Activated CD4-positive, alpha-beta memory T cell treated with anti-CD3 and anti-CD28 coated beads, Interleukin-2, amount 10 ng/mL, durations not matched to agents 7 days and 5 days (primary cell): ENCODE data around the gene GPATCH2. TPM values are rescaled to one million over a fixed set of nuclear protein-coding genes. Genes with fewer than 3 reads are reported as not detected.
A peak's percentile ranks its signal among the peaks of the same experiment; 100 is the strongest.

Source experiments
- CTCF ChIA-PET: fragments of 350-600 bp; sonication (Branson Sonifier 250); formaldehyde crosslinking; loops from one replicate; lab custom pipeline; 2021; ENCODE audit warnings: antibody characterized with exemption, inconsistent platforms; lab: Charles Lee
- POLR2A ChIA-PET: fragments of 350-600 bp; sonication (Branson Sonifier 250); formaldehyde crosslinking; loops from one replicate; lab custom pipeline; 2021; ENCODE audit warnings: antibody characterized with exemption; lab: Charles Lee
- DNase-seq: peaks from one replicate; pipeline ENCODE4 v3.0.0-alpha.2; 2020
- H3K27ac Mint-ChIP-seq: one replicate; pipeline ENCODE4 v1.8.0; 2021; ENCODE audit warnings: mild to moderate bottlenecking, mixed read lengths
- H3K27me3 Mint-ChIP-seq: one replicate; pipeline ENCODE4 v1.8.0; 2021; ENCODE audit warnings: mixed read lengths
- H3K36me3 Mint-ChIP-seq: one replicate; pipeline ENCODE4 v1.8.0; 2021; ENCODE audit warnings: low read depth, mixed read lengths
- H3K4me1 Mint-ChIP-seq: one replicate; pipeline ENCODE4 v1.8.0; 2021; ENCODE audit warnings: mixed read lengths
- H3K4me3 Mint-ChIP-seq: one replicate; pipeline ENCODE4 v1.8.0; 2021; ENCODE audit warnings: mild to moderate bottlenecking, mixed read lengths
- H3K9me3 Mint-ChIP-seq: one replicate; pipeline ENCODE4 v1.8.0; 2021; ENCODE audit warnings: mixed read lengths
- total RNA-seq, 2 experiments: library from RNA; stranded (reverse); gene quantifications; one replicate each; pipeline ENCODE4 v1.2.3, GENCODE V29; 2021

GPATCH2 gene
- 10 to 100 TPM in 1 of 2 experiments, 1 to 10 TPM in 1; 8.2 to 10.2 TPM for total RNA-seq

DNA sequence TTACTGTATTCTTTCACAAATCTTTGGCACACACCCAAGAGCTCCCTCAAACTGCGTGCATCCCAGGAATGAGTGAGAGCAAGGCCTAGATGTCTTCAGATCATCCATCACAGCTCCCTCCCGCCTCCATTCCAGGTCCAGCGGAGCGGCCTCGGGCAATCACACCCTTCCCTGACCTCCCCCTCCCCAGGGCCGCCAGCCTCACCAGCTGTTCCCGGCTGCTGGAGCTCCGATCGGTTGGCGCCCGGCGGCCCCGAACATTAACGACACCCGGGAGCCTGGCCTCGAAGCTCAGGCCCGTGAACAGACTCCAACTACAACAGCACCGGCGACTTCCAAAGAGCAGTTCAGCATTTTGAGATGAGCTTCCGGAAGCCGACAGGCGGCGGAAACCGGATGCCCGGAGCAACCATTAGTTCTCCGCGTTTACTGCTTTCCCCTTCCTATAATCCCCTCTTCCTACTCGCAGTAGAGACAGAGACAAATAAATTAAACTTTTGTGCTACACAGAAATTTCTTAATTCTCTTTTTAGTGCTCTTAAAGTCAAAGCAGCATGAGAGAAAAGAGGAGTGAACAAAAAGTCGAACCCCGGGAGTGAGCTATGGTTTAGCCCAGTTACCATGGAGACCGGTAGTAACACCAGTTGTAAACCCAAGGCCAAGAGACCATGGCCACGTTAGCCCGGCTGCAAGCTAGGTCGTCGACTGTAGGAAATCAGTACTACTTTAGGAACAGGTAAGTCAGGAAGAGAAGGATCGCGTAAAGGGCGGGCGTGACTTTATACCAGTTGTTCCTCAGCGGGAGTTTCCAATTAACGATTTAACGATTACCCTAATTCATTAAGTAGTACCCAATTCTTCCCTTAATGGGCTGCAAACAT is at the start of gene GPATCH2, which contains the start of gene SPATA17:
Gene GPATCH2 (minus strand): TSS at position 380 of the 881 bp plus-strand sequence. CDS start 119 bp downstream, at position 261.
Gene SPATA17 (plus strand): TSS at position 634 of the 881 bp plus-strand sequence. CDS start 35 bp downstream, at position 669.
- POLR2A ChIA-PET = interaction anchor here (1.1 to 1.6 kb wide), 5 partner anchors 9 to 715 kb away, joined by 3 to 14 read pairs (median 7); no protein-coding TSS in a partner anchor
- Mint-ChIP-seq H3K4me1 (peaks cover 30% of the 10 kb centered on the region), H3K36me3 (no peaks in the 10 kb centered on the region), H3K27ac (peak within 1 kb of the TSS; percentile 94), H3K27me3 (no peaks in the 10 kb centered on the region), H3K9me3 (no peaks in the 10 kb centered on the region), H3K4me3 (peak within 1 kb of the TSS; percentile 88)
- DNase-seq = peak; percentile 82
- CTCF ChIA-PET = interaction anchor here (0.6 to 2.0 kb wide), 4 partner anchors 9 to 656 kb away, joined by 3 to 10 read pairs (median 6); no protein-coding TSS in a partner anchor

DNA sequence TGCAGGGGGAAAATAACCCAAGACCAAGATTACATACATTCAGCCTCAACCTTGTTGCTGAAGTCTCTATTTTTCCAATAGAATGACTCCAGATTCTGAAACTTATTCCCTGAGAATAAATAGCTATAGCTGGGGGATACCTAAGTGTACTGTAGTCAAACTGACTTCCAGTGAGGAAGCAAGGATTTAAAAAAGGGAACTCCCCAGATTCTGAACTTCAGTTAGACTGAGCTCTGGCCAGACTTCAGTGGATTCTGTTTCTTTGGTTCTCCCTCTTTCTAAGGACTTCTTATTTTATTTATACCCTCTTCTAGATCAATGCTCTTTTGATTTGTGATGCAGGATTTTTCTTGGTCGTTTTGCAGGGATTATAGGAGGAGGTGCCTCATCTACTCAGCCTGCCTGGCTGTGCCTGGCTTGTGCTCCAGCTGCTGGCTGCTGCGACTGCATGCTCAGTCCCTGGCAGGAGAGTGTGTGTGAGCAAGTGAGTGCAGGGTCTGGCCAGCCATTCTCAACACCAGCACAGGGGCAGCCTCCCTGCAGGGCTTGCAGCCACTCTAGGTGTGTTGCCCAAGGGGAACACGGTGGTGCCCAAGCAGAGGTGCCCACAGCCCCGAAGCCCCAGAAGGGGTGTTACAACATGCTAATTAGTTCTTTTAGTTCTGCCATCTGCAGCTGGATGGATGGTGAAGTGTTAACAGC is 43.3 kb upstream of the GPATCH2 start:
- Mint-ChIP-seq H3K9me3 (no peaks in the 10 kb centered on the region), H3K4me1 (no peaks in the 10 kb centered on the region), H3K27ac (no peak overlapping the region), H3K36me3 (no peaks in the 10 kb centered on the region), H3K27me3 (no peaks in the 10 kb centered on the region), H3K4me3 (no peak overlapping the region)
- CTCF ChIA-PET = no interaction called here
- POLR2A ChIA-PET = no interaction called here
- DNase-seq = no peak

DNA sequence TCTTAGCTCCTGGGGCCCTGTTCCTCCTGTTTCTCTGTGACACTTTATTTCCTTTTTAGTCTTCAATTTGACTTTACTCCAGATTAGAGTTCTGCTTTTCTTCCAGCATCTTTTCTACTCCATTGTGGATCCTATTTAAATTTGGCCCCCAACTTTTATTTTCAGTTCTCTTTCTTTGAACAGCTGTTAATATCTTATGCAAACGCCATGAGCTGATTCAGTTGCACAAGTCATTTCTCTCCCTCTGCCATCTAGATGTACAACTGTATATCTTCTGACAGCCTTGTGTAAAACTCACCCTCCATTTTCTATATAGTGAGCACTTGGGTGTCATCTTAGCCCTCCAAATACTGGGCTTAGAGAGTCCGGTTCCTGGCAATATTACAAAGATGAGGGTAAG is 42.5 kb upstream of the GPATCH2 start:
- H3K9me3 Mint-ChIP-seq = no peaks in the 10 kb centered on the region
- no peak overlapping the region for H3K4me3 Mint-ChIP-seq
- CTCF ChIA-PET = no interaction called here
- DNase-seq = no peak
- POLR2A ChIA-PET = no interaction called here
- peaks cover 2% of the 10 kb centered on the region for H3K27me3 Mint-ChIP-seq
- H3K36me3 Mint-ChIP-seq = no peaks in the 10 kb centered on the region
- H3K4me1 Mint-ChIP-seq = no peaks in the 10 kb centered on the region
- H3K27ac Mint-ChIP-seq = no peak overlapping the region

DNA sequence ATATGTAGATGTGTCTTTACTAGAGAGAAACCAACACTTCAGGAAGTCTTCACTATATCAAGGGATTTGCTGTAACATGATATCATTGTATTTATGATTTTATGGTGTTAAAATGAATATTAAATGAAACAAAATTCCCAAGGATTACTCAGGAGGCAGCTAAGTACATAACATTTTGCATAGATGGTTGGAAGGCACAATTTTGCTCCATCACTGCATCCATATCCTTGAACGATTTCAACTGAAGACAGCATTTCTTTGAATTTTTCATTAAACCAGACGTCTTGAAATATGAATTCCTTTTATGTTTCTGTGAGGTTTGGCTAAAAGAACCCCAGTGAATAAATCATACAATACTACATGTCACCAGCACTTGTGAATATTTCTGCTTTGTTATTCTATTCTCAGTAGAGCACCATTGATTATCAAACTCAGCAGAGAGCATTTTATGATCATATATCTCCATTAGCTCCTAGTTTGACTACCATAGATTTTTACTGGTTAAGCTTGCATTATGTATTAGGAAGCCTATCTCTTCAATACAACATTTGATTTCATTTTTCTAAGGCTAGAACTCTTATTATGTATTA is 37.6 kb upstream of the GPATCH2 start:
- H3K36me3 Mint-ChIP-seq = no peaks in the 10 kb centered on the region
- ChIA-PET POLR2A (no interaction called here), CTCF (no interaction called here)
- peaks cover 2% of the 10 kb centered on the region for H3K27me3 Mint-ChIP-seq
- H3K27ac Mint-ChIP-seq = no peak overlapping the region
- no peak overlapping the region for H3K4me3 Mint-ChIP-seq
- H3K9me3 Mint-ChIP-seq = no peaks in the 10 kb centered on the region
- no peak for DNase-seq
- no peaks in the 10 kb centered on the region for H3K4me1 Mint-ChIP-seq

DNA sequence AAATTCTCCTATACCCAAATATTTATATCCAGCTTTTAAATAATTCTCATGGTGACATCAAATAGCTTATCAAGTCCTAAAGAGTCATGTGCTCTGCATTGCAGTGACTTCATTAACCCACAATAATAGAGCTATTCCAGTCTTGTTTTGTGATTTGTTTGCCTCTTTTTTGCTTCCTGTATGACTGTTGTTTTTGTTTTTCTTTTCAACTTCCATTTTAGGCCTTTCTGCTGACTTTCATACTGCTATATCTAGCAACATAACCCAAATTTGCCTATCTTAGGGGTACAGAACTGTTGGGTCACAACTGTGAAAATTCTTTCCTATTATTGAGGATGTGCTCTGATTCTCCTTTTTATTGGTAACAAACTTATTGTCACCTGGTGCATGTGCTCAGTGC is 30.5 kb upstream of the GPATCH2 start:
- POLR2A ChIA-PET = no interaction called here
- no peaks in the 10 kb centered on the region for H3K9me3 Mint-ChIP-seq
- DNase-seq = no peak
- H3K27me3 Mint-ChIP-seq = no peaks in the 10 kb centered on the region
- CTCF ChIA-PET = interaction anchor here (0.9 to 1.3 kb wide), 3 partner anchors 30 to 1440 kb away, joined by 3 to 7 read pairs (median 3); partner anchors contain the start of genes GPATCH2 and SPATA17
- H3K4me3 Mint-ChIP-seq = no peak overlapping the region
- H3K27ac Mint-ChIP-seq = no peak overlapping the region
- no peaks in the 10 kb centered on the region for H3K4me1 Mint-ChIP-seq
- no peaks in the 10 kb centered on the region for H3K36me3 Mint-ChIP-seq

DNA sequence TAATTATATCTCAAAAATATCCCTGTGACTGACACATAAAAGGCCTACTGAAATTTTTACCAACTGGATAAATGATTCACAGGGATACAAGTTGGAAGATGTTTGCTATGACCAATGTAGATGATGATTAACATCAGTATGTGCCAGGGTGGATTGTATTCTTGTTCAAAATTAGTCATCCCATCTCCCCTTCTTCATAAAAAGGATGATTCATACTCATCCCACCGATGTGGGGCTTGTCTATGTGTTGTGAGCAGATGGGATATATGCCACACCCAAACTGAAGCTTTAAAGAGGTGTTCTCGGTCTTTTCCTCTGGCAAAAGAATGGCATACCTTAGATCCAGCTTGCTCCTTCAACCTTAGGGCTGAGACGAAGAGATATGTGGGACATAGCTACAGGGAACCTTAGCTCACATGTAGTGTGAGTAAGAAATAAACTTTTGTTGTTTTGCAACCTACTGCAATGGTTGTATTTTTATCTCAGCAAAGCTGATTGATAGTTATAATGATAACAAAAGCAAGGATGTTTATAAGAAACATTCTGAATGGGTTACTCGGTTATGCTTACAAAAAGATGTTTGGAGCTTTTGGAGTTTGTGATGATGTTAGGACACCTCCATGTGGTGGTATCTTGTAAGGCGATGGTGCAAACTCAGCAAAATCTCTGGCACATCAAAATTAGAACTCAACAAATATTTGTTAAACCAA is 29.6 kb upstream of the GPATCH2 start:
- POLR2A ChIA-PET = no interaction called here
- CTCF ChIA-PET = interaction anchor here (0.9 to 1.3 kb wide), 3 partner anchors 30 to 1439 kb away, joined by 3 to 7 read pairs (median 3); partner anchors contain the start of genes GPATCH2 and SPATA17
- H3K4me1 Mint-ChIP-seq = no peaks in the 10 kb centered on the region
- H3K9me3 Mint-ChIP-seq = no peaks in the 10 kb centered on the region
- no peak overlapping the region for H3K4me3 Mint-ChIP-seq
- no peak overlapping the region for H3K27ac Mint-ChIP-seq
- no peak for DNase-seq
- H3K36me3 Mint-ChIP-seq = no peaks in the 10 kb centered on the region
- no peaks in the 10 kb centered on the region for H3K27me3 Mint-ChIP-seq

DNA sequence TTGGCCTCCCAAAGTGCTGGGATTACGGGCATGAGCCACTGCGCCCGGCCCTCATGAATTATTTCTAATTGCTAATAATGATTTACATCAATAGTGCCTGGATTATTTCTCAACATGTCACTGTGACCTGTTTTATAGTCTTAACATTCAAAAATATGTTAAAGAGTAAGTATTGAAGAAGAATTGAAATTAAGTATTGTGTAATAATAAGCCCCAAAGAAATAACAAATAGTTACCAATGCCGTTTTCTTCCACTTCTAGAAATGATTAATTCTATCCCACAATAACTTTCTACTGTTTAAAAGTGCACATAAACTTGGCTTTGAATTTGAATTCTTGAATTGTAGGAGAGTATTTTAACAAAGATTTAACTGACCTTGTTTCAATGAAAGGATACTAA is 19.8 kb upstream of the GPATCH2 start:
- Mint-ChIP-seq H3K9me3 (no peaks in the 10 kb centered on the region), H3K4me1 (no peaks in the 10 kb centered on the region), H3K27me3 (no peaks in the 10 kb centered on the region), H3K36me3 (no peaks in the 10 kb centered on the region), H3K27ac (no peak overlapping the region), H3K4me3 (no peak overlapping the region)
- POLR2A ChIA-PET = no interaction called here
- CTCF ChIA-PET = no interaction called here
- DNase-seq = no peak

DNA sequence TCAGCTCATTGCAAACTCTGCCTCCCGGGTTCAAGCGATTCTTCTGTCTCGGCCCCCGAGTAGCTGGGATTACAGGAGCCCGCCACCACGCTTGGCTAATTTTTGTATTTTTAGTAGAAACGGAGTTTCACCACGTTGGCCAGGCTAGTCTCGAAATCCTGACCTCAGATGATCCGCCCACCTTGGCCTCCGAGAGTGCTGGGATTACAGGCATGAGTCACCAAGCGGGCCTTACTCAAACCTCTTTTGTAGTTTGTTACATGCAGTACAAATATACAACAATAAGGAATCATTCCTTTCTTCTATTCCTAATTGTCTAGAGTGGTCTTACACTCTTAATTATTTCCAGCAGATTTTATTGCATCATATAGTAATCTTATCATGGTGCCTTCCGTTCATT is 16.9 kb upstream of the GPATCH2 start:
- POLR2A ChIA-PET = no interaction called here
- CTCF ChIA-PET = no interaction called here
- no peak for DNase-seq
- Mint-ChIP-seq H3K4me1 (no peaks in the 10 kb centered on the region), H3K9me3 (no peaks in the 10 kb centered on the region), H3K36me3 (no peaks in the 10 kb centered on the region), H3K4me3 (no peak overlapping the region), H3K27ac (no peak overlapping the region), H3K27me3 (no peaks in the 10 kb centered on the region)

DNA sequence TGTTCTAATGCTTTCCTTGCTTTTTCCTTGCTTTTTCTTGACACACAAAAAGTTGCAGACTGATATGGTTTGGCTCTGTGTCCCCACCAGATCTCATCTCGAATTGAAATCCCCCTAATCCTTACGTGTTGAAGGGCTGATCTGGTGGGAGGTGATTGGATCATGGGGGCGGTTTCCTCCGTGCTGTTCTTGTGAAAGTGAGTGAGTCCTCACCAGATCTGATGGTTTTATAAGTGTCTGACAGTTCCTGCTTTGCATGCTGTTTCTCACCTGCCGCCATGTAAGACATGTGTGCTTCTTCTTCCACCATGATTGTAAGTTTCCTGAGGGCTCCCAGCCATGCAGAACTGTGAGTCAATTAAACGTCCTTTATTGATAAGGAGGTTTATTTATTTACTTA is 11.6 kb upstream of the GPATCH2 start:
- POLR2A ChIA-PET = no interaction called here
- H3K9me3 Mint-ChIP-seq = no peaks in the 10 kb centered on the region

DNA sequence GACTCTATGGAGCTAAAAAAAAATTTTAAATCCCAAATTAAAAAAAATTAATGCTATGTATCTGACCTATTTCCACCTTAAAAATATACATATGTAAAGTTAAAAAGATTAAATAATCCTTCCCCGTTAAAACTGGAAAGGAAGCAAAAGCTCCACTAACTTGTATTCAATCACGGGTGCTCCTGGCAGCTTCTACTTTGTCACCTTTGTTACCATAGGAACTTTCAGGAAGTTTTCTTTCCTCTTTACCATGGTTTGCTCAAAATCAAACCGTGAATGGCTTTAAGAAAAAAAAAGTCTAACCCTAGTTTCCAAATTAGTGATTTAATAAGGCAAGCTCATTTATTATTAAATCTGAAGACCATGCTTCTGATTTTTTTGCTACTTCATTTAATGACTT is 3.5 kb downstream of the GPATCH2 start:
- H3K27me3 Mint-ChIP-seq = no peaks in the 10 kb centered on the region
- POLR2A ChIA-PET = no interaction called here

More for the DNA sequence above, 11.6 kb upstream of the GPATCH2 start:
- CTCF ChIA-PET = no interaction called here
- Mint-ChIP-seq H3K4me3 (no peak overlapping the region), H3K27ac (no peak overlapping the region), H3K4me1 (no peaks in the 10 kb centered on the region), H3K27me3 (peaks cover 19% of the 10 kb centered on the region), H3K36me3 (no peaks in the 10 kb centered on the region)
- no peak for DNase-seq

DNA sequence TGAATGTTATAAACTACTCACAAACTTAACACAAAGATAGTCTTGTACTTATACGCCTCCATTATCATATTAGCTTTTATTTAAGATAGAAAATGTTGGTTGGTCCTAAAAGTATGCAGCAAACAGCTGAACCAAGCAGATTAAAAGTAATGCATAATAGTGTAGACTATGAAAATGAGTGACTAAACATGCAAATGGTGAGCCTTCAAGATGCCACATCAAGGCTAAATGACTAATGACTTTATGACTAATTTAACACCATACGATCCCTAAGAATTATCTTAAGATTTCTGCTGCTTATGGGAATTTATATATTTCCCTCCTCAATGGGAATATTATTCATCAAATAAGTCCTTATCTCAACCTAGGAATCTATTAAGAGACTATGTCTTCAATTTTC is 4.6 kb downstream of the GPATCH2 start:
- POLR2A ChIA-PET = no interaction called here
- H3K9me3 Mint-ChIP-seq = no peaks in the 10 kb centered on the region
- peaks cover 30% of the 10 kb centered on the region for H3K4me1 Mint-ChIP-seq
- CTCF ChIA-PET = no interaction called here
- no peak for DNase-seq
- H3K4me3 Mint-ChIP-seq = no peak overlapping the region
- no peaks in the 10 kb centered on the region for H3K27me3 Mint-ChIP-seq
- H3K36me3 Mint-ChIP-seq = no peaks in the 10 kb centered on the region
- no peak overlapping the region for H3K27ac Mint-ChIP-seq

More for the DNA sequence above, 3.5 kb downstream of the GPATCH2 start:
- CTCF ChIA-PET = no interaction called here
- H3K36me3 Mint-ChIP-seq = no peaks in the 10 kb centered on the region
- H3K9me3 Mint-ChIP-seq = no peaks in the 10 kb centered on the region
- DNase-seq = no peak
- no peak overlapping the region for H3K27ac Mint-ChIP-seq
- H3K4me3 Mint-ChIP-seq = no peak overlapping the region
- H3K4me1 Mint-ChIP-seq = peaks cover 30% of the 10 kb centered on the region

DNA sequence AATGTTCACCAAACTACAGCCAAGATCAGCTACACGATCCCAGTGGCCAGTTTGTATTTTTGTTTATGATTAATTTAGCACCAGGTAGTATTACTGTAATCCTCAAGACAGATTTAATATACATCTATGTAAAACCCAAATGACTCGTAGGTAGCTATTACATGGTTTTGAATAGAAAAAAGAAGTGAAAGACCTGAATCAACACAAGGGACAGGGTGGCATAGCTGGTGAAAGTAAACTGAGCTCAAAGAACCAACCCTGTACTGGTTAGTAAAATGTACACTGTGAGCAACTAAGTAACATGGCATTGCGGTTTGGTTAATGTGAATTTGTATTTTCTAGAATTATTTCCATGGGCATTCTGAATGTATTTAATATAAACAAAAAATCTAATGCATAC is 8.8 kb downstream of the GPATCH2 start:
- Mint-ChIP-seq H3K4me3 (no peak overlapping the region), H3K9me3 (no peaks in the 10 kb centered on the region), H3K4me1 (peaks cover 16% of the 10 kb centered on the region), H3K27ac (no peak overlapping the region), H3K27me3 (no peaks in the 10 kb centered on the region), H3K36me3 (peaks cover 19% of the 10 kb centered on the region)
- ChIA-PET CTCF (interaction anchor here (1.5 kb wide), 1 partner anchor 9 kb away, joined by 10 read pairs; the partner anchor contains the start of genes GPATCH2 and SPATA17), POLR2A (interaction anchor here (2.0 kb wide), 1 partner anchor 9 kb away, joined by 14 read pairs; the partner anchor contains the start of genes GPATCH2 and SPATA17)
- no peak for DNase-seq
